SK-N-MC (cell line): Measurements from ENCODE around the gene SH2D3A.

Experiments used
- EZH2 ChIP-seq: fragments of 200-600 bp; sonication (generic); IDR thresholded peaks from one replicate; pipeline ENCODE4 v1.6.1; 2017; ENCODE audit warnings: antibody characterized with exemption
- POLR2AphosphoS5 ChIP-seq: IDR thresholded peaks from 2 replicates; pipeline ENCODE4 v1.6.1; 2012; ENCODE audit warnings: mild to moderate bottlenecking, low read depth, low read length, borderline replicate concordance

DNA sequence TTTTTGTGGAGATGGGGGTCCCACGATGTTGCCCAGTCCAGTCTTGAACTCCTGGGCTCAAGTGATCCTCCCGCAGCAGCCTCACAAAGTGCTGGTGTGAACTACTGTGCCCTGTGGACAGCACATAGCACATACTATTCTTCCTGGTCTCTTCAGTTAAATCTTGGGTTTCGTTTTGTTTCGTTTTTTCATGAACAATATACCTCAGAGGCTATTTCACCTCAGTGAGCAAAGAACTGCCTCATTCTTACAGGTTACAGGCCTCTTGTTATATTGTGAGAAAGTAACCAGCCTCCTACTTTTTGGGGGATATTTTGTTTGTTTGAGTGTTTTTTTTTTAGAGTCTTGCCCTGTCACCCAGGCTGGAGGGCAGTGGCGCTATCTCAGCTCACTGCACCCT, 45.5 kb downstream of the SH2D3A start:
- TF ChIP-seq POLR2AphosphoS5 = no peak
- no peak for TF ChIP-seq EZH2
